Ishikawa (cell line): ENCODE data around the gene BMPR1B.

Experiments used
- CEBPB ChIP-seq: IDR thresholded peaks from 2 replicates; pipeline ENCODE4 v1.6.1; 2012
- CREB1 ChIP-seq: IDR thresholded peaks from 2 replicates; pipeline ENCODE4 v1.6.1; 2012; ENCODE audit warnings: low read depth
- EGR1 ChIP-seq: IDR thresholded peaks from 2 replicates; pipeline ENCODE4 v1.6.1; 2012
- EP300 ChIP-seq: IDR thresholded peaks from 2 replicates; pipeline ENCODE4 v1.6.1; 2012; ENCODE audit warnings: borderline replicate concordance
- FOXM1 ChIP-seq: IDR thresholded peaks from 2 replicates; pipeline ENCODE4 v1.6.1; 2012; ENCODE audit warnings: low read depth, borderline replicate concordance
- NFIC ChIP-seq: IDR thresholded peaks from 2 replicates; pipeline ENCODE4 v1.6.1; 2012
- RAD21 ChIP-seq: IDR thresholded peaks from 2 replicates; pipeline ENCODE4 v1.6.1; 2012; ENCODE audit warnings: low read depth
- TAF1 ChIP-seq: IDR thresholded peaks from 2 replicates; pipeline ENCODE4 v1.6.1; 2012; ENCODE audit warnings: low read depth, mild to moderate bottlenecking
- TCF12 ChIP-seq: IDR thresholded peaks from 2 replicates; pipeline ENCODE4 v1.6.1; 2012; ENCODE audit warnings: low read depth
- TEAD4 ChIP-seq: IDR thresholded peaks from 2 replicates; pipeline ENCODE4 v1.6.1; 2012
- YY1 ChIP-seq: IDR thresholded peaks from 2 replicates; pipeline ENCODE4 v1.6.1; 2012; ENCODE audit warnings: low read depth
- ZBTB7A ChIP-seq: IDR thresholded peaks from 2 replicates; pipeline ENCODE4 v1.6.1; 2012; ENCODE audit warnings: low read depth
- TF ChIP-seq, protein P1 (sequence below): IDR thresholded peaks from 2 replicates; pipeline ENCODE4 v1.6.1; 2012
- TF ChIP-seq, protein P2 (sequence below): IDR thresholded peaks from 2 replicates; pipeline ENCODE4 v1.6.1; 2012; ENCODE audit warnings: low read depth, mild to moderate bottlenecking
- TF ChIP-seq, protein P3 (sequence below): IDR thresholded peaks from 2 replicates; pipeline ENCODE4 v1.6.1; 2012

Gene BMPR1B

DNA sequence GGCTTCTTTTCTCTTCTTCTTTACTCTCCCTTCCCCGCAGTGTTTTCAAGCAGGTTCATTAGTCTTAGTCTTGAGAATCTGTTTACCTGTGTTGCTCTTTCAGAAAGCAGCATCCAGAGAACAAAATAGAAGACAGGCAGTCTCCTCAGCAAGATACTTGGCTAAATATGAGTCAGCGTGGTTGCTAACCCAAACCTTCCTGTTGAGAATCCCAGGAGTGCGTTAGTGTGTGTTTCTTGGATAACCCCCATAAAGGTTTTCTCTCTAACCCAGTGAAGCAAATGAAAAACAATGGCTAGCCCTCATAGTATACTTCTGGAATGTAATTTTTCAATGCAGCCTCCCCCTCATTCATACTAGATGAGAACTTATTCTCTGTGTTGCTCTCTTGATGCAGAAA, 41.1 kb downstream of the BMPR1B start:
- TF ChIP-seq TEAD4 (no peak), RAD21 (no peak), YY1 (no peak), ZBTB7A (no peak), CREB1 (no peak), EP300 (no peak), EGR1 (no peak), TCF12 (no peak), TAF1 (no peak), FOXM1 (no peak), CEBPB (no peak), NFIC (no peak)
- TF ChIP-seq, protein P1, sequence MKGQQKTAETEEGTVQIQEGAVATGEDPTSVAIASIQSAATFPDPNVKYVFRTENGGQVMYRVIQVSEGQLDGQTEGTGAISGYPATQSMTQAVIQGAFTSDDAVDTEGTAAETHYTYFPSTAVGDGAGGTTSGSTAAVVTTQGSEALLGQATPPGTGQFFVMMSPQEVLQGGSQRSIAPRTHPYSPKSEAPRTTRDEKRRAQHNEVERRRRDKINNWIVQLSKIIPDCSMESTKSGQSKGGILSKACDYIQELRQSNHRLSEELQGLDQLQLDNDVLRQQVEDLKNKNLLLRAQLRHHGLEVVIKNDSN = no peak
- TF ChIP-seq, protein P2, sequence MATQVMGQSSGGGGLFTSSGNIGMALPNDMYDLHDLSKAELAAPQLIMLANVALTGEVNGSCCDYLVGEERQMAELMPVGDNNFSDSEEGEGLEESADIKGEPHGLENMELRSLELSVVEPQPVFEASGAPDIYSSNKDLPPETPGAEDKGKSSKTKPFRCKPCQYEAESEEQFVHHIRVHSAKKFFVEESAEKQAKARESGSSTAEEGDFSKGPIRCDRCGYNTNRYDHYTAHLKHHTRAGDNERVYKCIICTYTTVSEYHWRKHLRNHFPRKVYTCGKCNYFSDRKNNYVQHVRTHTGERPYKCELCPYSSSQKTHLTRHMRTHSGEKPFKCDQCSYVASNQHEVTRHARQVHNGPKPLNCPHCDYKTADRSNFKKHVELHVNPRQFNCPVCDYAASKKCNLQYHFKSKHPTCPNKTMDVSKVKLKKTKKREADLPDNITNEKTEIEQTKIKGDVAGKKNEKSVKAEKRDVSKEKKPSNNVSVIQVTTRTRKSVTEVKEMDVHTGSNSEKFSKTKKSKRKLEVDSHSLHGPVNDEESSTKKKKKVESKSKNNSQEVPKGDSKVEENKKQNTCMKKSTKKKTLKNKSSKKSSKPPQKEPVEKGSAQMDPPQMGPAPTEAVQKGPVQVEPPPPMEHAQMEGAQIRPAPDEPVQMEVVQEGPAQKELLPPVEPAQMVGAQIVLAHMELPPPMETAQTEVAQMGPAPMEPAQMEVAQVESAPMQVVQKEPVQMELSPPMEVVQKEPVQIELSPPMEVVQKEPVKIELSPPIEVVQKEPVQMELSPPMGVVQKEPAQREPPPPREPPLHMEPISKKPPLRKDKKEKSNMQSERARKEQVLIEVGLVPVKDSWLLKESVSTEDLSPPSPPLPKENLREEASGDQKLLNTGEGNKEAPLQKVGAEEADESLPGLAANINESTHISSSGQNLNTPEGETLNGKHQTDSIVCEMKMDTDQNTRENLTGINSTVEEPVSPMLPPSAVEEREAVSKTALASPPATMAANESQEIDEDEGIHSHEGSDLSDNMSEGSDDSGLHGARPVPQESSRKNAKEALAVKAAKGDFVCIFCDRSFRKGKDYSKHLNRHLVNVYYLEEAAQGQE = no peak
- TF ChIP-seq, protein P3, sequence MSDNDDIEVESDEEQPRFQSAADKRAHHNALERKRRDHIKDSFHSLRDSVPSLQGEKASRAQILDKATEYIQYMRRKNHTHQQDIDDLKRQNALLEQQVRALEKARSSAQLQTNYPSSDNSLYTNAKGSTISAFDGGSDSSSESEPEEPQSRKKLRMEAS = no peak

DNA sequence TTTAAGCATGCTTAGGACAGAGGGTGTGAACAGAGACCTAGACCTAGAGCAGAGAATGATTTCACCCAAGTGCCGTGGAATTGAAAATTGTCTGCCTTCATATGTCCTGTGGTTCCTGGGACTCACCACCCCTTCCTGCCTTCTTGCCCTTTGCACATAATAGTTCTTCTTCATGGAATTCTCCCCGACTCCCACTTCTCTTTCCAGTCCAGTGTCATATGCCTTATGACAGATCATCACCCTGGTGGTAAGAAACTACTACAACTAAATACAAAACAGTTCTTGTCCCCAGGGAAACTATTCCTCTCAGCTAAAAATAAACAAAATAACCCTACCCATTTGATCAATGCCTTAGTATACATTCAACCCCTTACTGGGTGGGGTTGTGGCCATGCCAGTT, 43.3 kb downstream of the BMPR1B start:
- TF ChIP-seq EGR1 = no peak
- TF ChIP-seq, protein P2 = no peak
- no peak for TF ChIP-seq RAD21

DNA sequence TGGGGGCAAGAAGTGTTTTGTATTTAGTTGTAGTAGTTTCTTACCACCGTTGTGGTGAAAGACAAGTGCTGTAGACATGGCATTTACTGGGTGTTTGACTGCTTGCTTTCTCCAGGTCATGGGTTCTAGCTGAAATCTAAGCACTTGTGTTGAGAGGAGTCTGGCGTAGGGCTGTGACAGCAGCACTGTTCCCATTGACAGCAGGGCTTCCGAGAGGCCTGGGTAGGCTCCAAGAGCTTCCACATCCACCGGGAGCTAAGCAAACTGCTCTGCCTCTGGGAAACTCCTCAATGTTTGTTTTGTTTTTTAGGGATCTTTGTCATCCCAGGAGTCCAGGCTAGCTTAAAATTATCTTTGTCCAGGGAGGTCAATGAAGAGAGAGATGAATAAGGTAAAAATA, 44.3 kb downstream of the BMPR1B start:
- TF ChIP-seq, protein P3 = no peak
- TF ChIP-seq FOXM1 (no peak), RAD21 (no peak), NFIC (no peak), CREB1 (no peak), TAF1 (no peak), EP300 (no peak), EGR1 (no peak), TEAD4 (no peak), TCF12 (no peak), CEBPB (no peak), YY1 (no peak), ZBTB7A (no peak)
- TF ChIP-seq, protein P1 = no peak
- TF ChIP-seq, protein P2 = no peak

DNA sequence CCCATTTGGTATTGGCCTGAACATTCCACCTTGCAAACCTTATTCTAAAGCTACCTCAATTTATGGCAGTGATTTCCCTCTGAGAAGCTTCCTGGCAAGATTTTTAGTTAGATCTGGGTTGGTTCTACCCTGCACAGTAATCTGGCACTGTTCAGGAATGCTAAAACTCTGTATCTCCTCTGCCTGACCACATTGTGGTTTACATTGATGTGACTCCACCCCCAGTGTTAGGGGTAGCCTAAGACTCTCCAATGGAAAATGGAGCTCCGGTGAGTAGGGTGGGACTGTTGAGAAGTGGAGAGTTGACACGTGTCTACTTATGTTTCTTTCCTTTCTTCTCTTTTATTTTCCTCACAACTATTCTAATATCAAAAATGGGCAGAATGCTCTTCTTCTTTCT, 45.4 kb downstream of the BMPR1B start:
- TF ChIP-seq EGR1 = no peak
- TF ChIP-seq TEAD4 = no peak
- TF ChIP-seq TAF1 = no peak
- no peak for TF ChIP-seq ZBTB7A

DNA sequence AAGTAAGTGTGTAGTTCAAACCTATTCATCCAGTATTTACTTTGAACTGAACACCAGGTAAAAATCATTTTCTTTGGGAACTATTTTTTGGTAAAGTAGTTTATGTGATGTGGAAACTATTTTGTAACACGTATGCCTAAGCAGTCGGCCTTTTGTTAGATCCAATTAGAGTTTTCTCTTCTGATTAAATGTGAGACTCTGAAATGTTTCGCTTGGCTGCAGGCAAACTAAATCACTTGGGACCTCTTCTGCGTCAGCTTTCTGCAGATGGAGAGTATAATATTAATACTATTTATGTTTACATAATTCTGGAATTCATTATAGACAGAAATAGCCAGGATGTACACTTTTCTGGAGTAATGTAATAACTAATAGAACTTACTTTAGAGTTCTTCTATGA, 46.9 kb downstream of the BMPR1B start:
- TF ChIP-seq EP300 = no peak
- TF ChIP-seq ZBTB7A = no peak
- TF ChIP-seq, protein P3 = no peak
- TF ChIP-seq TAF1 = no peak
- no peak for TF ChIP-seq NFIC
- TF ChIP-seq, protein P1 = no peak
- no peak for TF ChIP-seq CEBPB
- TF ChIP-seq TCF12 = no peak
- TF ChIP-seq CREB1 = no peak
- no peak for TF ChIP-seq RAD21
- no peak for TF ChIP-seq FOXM1
- TF ChIP-seq, protein P2 = no peak
- TF ChIP-seq YY1 = no peak
